Left lobe of liver (tissue), 2 donors: ENCODE measurements around the gene ZW10. TPM values are rescaled to one million over a fixed set of nuclear protein-coding genes. Genes with fewer than 3 reads are reported as not detected.
"Not testable (repeated sequence)": the region's sequence is repeated elsewhere in the genome, so short reads cannot be mapped to it uniquely, and the experiment has no call there.

ENCODE experiments used
- ATAC-seq: fragments of 200-7000 bp; cut with Tn5 transposase; one replicate; pipeline ENCODE4 v1.9.1; 2020; ENCODE audit warnings: mild to moderate bottlenecking, moderate library complexity
- DNase-seq: peaks from one replicate; pipeline ENCODE4 v3.0.0-alpha.2; 2020; ENCODE audit warnings: low spot score
- total RNA-seq: library from RNA; stranded (reverse); gene quantifications from one replicate; pipeline ENCODE4 v1.2.1, GENCODE V29; 2021
- donor health status: DM: no; HTN: no; CAD: no; lungs with moderate emphysema.
- donor health status: DM: no; HTN: yes; CAD: no.

Gene ZW10
- total RNA-seq, 1 donor from 2014 or later, result 6.3 TPM

- ATAC-seq, result no peak
- no peak for DNase-seq
Observed at GRCh38 chr11:113705871-113706655, 67.4 kb downstream of the ZW10 start, which contains the start of gene TMPRSS5. Gene TMPRSS5, minus strand, starts transcription at chr11:113706308. Its CDS starts 84 bp downstream, at chr11:113706224.

GRCh38 chr11:113703551-113703950 is 69.9 kb downstream of the ZW10 start:
- not testable (repeated sequence) for DNase-seq, ATAC-seq

- no peak for DNase-seq
- ATAC-seq, result no peak
Observed at GRCh38 chr11:113701491-113701890, 72.0 kb downstream of the ZW10 start.

GRCh38 chr11:113698515-113698914 is 75.0 kb downstream of the ZW10 start:
- ATAC-seq, result peak; percentile 97
- peak; percentile 85 for DNase-seq

- no peak for ATAC-seq
- DNase-seq, result no peak
Observed at GRCh38 chr11:113697756-113698407, 75.6 kb downstream of the ZW10 start.

GRCh38 chr11:113697111-113697510 is 76.4 kb downstream of the ZW10 start:
- no peak for ATAC-seq
- no peak for DNase-seq

- no peak for ATAC-seq
- no peak for DNase-seq
Observed at GRCh38 chr11:113695207-113695606, 78.3 kb downstream of the ZW10 start.

- ATAC-seq, result no peak
- DNase-seq, result no peak
Observed at GRCh38 chr11:113694390-113694789, 79.1 kb downstream of the ZW10 start.

GRCh38 chr11:113693030-113693429 is 80.5 kb downstream of the ZW10 start:
- ATAC-seq (no peak), DNase-seq (no peak)

GRCh38 chr11:113690619-113691569 is 82.6 kb downstream of the ZW10 start:
- no peak for DNase-seq
- ATAC-seq, result no peak

GRCh38 chr11:113689768-113690618 is 83.5 kb downstream of the ZW10 start:
- ATAC-seq (no peak), DNase-seq (no peak)

GRCh38 chr11:113685654-113686359 is 87.7 kb downstream of the ZW10 start:
- DNase-seq (no peak), ATAC-seq (no peak)

- ATAC-seq, result no peak
- no peak for DNase-seq
Observed at GRCh38 chr11:113684496-113684895, 89.0 kb downstream of the ZW10 start.

GRCh38 chr11:113683481-113684046 is 89.9 kb downstream of the ZW10 start:
- ATAC-seq (no peak), DNase-seq (no peak)

Other genes starting within 250 kb of the ZW10 start
- 0.65 TPM for gene TMPRSS5, start 67.4 kb downstream of the ZW10 start, total RNA-seq
- not detected for gene CLDN25, start 6.1 kb upstream of the ZW10 start, total RNA-seq
- 11.6 TPM for gene USP28, start 101.9 kb upstream of the ZW10 start, total RNA-seq
- gene HTR3B, start 131.1 kb upstream of the ZW10 start, total RNA-seq, result not detected
- not detected for gene HTR3A, start 201.4 kb upstream of the ZW10 start, total RNA-seq